AG09319 (cell line): ENCODE results near the gene CACNA1C.
"Not testable (repeated sequence)": the region's sequence is repeated elsewhere in the genome, so short reads cannot be mapped to it uniquely, and the experiment has no call there.

ENCODE experiments used
- DNase-seq: peaks from one replicate; pipeline ENCODE4 v3.0.0-alpha.2; 2010; ENCODE audit warnings: low read depth; ENCODE audit errors: extremely low read depth
- TF ChIP-seq, protein P1 (sequence below): IDR thresholded peaks from 2 replicates; pipeline ENCODE4 v1.5.1; 2011; ENCODE audit warnings: low read depth, mild to moderate bottlenecking, inconsistent platforms, low read length, moderate library complexity

Gene CACNA1C

DNA sequence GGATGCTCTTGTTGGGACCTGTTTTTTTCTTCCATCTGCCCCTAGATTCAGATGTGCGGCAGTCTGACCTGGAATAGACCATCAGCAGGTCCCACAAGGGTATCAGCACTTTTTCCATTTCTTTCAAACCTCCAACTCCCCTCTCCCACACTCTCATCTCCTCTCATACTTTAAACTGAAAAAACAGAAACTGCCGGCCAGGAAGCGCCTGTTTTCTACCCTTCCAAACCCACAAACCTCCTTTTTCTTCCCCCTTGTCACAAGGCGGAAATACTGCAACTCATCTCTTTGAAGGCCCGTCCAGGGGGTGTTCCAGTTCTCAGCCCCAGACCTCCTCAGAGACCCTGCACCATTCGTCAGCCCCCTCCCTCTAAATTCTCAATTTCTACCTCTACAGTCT is 679.5 kb downstream of the CACNA1C start:
- TF ChIP-seq, protein P1, sequence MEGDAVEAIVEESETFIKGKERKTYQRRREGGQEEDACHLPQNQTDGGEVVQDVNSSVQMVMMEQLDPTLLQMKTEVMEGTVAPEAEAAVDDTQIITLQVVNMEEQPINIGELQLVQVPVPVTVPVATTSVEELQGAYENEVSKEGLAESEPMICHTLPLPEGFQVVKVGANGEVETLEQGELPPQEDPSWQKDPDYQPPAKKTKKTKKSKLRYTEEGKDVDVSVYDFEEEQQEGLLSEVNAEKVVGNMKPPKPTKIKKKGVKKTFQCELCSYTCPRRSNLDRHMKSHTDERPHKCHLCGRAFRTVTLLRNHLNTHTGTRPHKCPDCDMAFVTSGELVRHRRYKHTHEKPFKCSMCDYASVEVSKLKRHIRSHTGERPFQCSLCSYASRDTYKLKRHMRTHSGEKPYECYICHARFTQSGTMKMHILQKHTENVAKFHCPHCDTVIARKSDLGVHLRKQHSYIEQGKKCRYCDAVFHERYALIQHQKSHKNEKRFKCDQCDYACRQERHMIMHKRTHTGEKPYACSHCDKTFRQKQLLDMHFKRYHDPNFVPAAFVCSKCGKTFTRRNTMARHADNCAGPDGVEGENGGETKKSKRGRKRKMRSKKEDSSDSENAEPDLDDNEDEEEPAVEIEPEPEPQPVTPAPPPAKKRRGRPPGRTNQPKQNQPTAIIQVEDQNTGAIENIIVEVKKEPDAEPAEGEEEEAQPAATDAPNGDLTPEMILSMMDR: no peak
- no peak for DNase-seq

DNA sequence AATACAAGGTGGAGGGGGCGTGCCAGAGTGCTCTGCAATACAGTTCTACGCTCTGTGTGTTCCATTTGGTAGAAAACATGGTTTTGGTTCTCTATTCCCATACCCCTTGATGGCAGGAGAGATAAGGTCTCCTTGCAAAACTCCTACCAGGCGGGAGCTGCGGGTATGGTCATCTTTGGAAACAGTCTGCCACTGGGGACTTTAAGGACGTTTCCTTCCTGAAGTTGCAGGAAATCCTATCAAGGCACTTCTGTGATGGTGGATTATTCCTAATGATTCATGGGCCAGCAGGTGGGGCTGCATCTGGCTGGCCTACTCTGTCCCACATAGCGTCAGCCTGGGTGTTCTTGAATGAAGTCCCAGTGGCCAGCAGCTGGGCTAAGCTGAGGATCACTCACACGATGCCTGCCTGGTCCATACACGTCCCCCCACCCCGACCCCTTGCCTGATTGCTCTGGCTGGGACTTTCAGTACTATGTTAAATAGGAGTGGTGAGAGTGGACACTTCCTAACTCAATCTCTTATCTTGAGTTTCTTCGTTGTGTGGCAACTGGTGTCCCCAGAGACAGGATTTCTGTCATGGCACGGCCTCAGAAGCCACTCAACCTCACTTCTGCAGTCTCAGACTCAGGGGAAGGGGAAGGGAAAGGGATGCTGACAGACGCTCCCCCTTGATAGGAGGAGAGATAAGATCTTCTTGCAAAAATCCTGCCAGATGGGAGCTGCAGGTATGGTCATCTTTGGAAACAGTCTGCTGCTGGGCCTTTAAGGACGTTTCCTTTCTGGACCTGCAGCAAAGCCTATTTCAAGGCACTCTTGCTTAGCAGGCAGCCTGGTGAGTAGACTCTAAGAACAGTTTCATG is 680.9 kb downstream of the CACNA1C start:
- TF ChIP-seq, protein P1: no peak
- DNase-seq: no peak

GRCh38 chr12:2735432-2735831 is 682.6 kb downstream of the CACNA1C start:
- TF ChIP-seq, protein P1: no peak
- no peak for DNase-seq

- TF ChIP-seq, protein P1: no peak
- no peak for DNase-seq
Measured at GRCh38 chr12:2737656-2738241, 685.0 kb downstream of the CACNA1C start.

DNA sequence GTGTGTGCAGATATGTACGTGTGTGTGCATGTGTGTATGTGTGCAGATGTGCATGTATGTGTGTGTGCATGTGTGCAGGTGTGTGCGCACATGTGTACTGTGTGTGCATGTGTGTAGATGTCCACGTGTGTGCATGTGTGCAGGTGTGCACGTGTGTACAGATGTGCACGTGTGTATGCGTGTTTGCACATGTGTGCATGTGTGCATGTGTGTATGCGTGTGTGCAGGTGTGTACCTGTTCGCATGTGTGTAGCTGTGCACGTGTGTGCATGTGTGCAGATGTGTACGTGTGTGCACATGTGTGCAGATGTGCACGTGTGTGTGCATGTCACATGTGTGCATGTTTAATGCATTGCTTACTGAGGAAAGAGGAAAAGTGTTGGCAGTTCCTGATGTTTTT is 686.3 kb downstream of the CACNA1C start:
- TF ChIP-seq, protein P1: no peak
- no peak for DNase-seq

- TF ChIP-seq, protein P1: peak; percentile 61
- no peak for DNase-seq
Measured at GRCh38 chr12:2739832-2740641, 687.2 kb downstream of the CACNA1C start.

GRCh38 chr12:2742037-2742436 is 689.2 kb downstream of the CACNA1C start:
- DNase-seq: not testable (repeated sequence)
